ENCODE results near the gene FSIP2.

Gene FSIP2

DNA sequence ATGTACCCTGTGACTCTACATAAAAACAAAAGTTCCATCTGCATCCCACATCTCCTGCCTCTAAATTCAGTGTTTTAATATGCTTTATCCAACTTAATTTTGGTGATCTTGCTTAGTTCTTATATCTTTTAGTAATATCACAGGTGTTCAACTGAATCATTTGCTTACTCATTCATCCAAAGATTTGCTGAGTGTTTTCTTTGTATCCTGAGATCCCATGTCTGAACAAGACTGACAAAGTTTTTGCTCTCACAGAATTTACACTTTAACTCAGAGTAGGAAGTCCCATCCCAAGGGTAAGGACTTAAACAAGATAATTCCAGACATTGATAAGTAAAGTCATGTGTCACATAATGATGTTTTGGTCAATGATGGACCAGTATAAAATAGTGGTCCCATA, 87.0 kb downstream of the FSIP2 start:
- TF ChIP-seq, protein P1, sequence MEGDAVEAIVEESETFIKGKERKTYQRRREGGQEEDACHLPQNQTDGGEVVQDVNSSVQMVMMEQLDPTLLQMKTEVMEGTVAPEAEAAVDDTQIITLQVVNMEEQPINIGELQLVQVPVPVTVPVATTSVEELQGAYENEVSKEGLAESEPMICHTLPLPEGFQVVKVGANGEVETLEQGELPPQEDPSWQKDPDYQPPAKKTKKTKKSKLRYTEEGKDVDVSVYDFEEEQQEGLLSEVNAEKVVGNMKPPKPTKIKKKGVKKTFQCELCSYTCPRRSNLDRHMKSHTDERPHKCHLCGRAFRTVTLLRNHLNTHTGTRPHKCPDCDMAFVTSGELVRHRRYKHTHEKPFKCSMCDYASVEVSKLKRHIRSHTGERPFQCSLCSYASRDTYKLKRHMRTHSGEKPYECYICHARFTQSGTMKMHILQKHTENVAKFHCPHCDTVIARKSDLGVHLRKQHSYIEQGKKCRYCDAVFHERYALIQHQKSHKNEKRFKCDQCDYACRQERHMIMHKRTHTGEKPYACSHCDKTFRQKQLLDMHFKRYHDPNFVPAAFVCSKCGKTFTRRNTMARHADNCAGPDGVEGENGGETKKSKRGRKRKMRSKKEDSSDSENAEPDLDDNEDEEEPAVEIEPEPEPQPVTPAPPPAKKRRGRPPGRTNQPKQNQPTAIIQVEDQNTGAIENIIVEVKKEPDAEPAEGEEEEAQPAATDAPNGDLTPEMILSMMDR (IDR thresholded peaks at IDR 0.05; ENCODE audit: insufficient read depth, missing control alignments) = no peak
- DNase-seq (ENCODE audit: insufficient read length, low spot score) (no peak), FAIRE-seq (no peak)

- TF ChIP-seq, protein P1 (IDR thresholded peaks at IDR 0.05; ENCODE audit: insufficient read depth, missing control alignments) = no peak
- no peak for FAIRE-seq
- no peak for DNase-seq (ENCODE audit: insufficient read length, low spot score)
Measured at GRCh38 chr2:185828326-185828725, 89.7 kb downstream of the FSIP2 start.

GRCh38 chr2:185833864-185834263, 95.3 kb downstream of the FSIP2 start:
- no peak for DNase-seq (ENCODE audit: insufficient read length, low spot score)
- TF ChIP-seq, protein P1 (IDR thresholded peaks at IDR 0.05; ENCODE audit: insufficient read depth, missing control alignments) = no peak
- no peak for FAIRE-seq

DNA sequence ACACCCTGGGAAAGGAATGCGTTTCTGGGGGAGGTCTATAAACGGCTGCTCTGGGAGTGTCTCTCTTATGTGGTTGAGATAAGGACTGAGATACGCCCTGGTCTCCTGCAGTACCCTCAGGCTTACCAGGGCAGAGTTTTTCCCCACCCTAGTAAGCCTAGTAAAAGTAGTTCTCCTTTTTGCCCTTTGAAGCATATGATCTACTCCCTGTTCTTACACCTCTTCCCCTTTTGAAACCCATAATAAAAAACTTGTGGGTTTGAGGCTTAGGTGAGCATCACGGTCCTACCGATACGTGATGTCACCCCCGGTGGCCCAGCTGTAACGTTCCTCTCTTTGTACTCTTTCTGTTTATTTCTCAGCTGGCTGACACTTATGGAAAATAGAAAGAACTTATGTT, 97.4 kb downstream of the FSIP2 start:
- TF ChIP-seq, protein P1 (IDR thresholded peaks at IDR 0.05; ENCODE audit: insufficient read depth, missing control alignments) = no peak
- DNase-seq (ENCODE audit: insufficient read length, low spot score) = no peak
- no peak for FAIRE-seq

DNA sequence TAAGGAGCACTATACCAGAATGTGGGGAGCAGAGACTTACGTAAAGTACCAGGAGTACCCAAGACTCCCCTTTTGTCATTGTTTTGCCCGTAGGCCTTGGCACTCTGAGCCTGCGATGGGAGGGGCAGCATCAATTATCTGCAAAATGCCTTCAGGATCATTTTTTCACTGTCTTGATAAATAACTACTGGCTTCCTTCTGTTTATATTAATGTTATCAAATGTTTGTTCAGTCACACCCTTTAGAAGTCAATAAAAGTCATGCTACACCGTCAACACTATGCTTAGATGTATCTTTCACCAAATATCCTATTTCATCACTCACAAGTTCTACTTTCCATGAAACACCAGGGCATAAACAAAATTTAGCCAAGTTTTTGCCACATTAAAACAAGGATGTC, 116.3 kb downstream of the FSIP2 start:
- TF ChIP-seq, protein P1 (IDR thresholded peaks at IDR 0.05; ENCODE audit: insufficient read depth, missing control alignments) = no peak
- no peak for FAIRE-seq
- no peak for DNase-seq (ENCODE audit: insufficient read length, low spot score)

GRCh38 chr2:185857691-185858090, 119.1 kb downstream of the FSIP2 start:
- TF ChIP-seq, protein P1 (IDR thresholded peaks at IDR 0.05; ENCODE audit: insufficient read depth, missing control alignments) = no peak
- no peak for DNase-seq (ENCODE audit: insufficient read length, low spot score)
- FAIRE-seq = no peak

GRCh38 chr2:185859506-185859905, 120.9 kb downstream of the FSIP2 start:
- DNase-seq (ENCODE audit: insufficient read length, low spot score) (no peak), FAIRE-seq (no peak)
- TF ChIP-seq, protein P1 (IDR thresholded peaks at IDR 0.05; ENCODE audit: insufficient read depth, missing control alignments) = no peak

Measured in D721Med (cell line).